HepG2 (cell line): ENCODE results near the gene CYBC1. TPM values are rescaled to one million over a fixed set of nuclear protein-coding genes. Genes with fewer than 3 reads are reported as not detected.

ENCODE experiments used
- ARID3A ChIP-seq: IDR thresholded peaks from 2 replicates; pipeline ENCODE4 v1.6.1; 2012; ENCODE audit warnings: low read depth, low read length, improper control_type of control experiment
- BRF2 ChIP-seq: sonication (generic); formaldehyde crosslinking; IDR thresholded peaks from 2 replicates; pipeline ENCODE4 v1.8.1; 2022; ENCODE audit warnings: mild to moderate bottlenecking, missing genetic modification reagents
- EEA1 ChIP-seq: sonication (generic); formaldehyde crosslinking; IDR thresholded peaks from 2 replicates; pipeline ENCODE4 v1.5.1; 2020; ENCODE audit warnings: mild to moderate bottlenecking, missing genetic modification reagents, borderline replicate concordance
- FOSL2 ChIP-seq: sonication (generic); formaldehyde crosslinking; IDR thresholded peaks from 2 replicates; pipeline ENCODE4 v1.4.0; 2020; ENCODE audit warnings: missing genetic modification reagents
- MTA3 ChIP-seq: sonication (generic); formaldehyde crosslinking; IDR thresholded peaks from 2 replicates; pipeline ENCODE4 v1.4.0; 2020; ENCODE audit warnings: missing genetic modification reagents
- MTF2 ChIP-seq: sonication (generic); formaldehyde crosslinking; IDR thresholded peaks from 2 replicates; pipeline ENCODE4 v1.5.0; 2020; ENCODE audit warnings: missing genetic modification reagents, borderline replicate concordance
- PHB2 ChIP-seq: fragments of 450-650 bp; IDR thresholded peaks from 2 replicates; pipeline ENCODE4 v1.6.1; 2018; ENCODE audit not compliant: partially characterized antibody
- PRDM4 ChIP-seq: sonication (generic); formaldehyde crosslinking; IDR thresholded peaks from 2 replicates; pipeline ENCODE4 v1.9.0; 2021; ENCODE audit warnings: missing genetic modification reagents, borderline replicate concordance
- RFX5 ChIP-seq: IDR thresholded peaks from 2 replicates; pipeline ENCODE4 v1.6.1; 2011; ENCODE audit warnings: low read depth, low read length, improper control_type of control experiment
- SYNCRIP ChIP-seq: fragments of 200-400 bp; formaldehyde crosslinking; IDR thresholded peaks from 2 replicates; pipeline ENCODE4 v1.6.1; 2018; ENCODE audit warnings: mild to moderate bottlenecking, low read depth, low read length; ENCODE audit not compliant: insufficient read depth
- TCF7L2 ChIP-seq: IDR thresholded peaks from 2 replicates; pipeline ENCODE4 v1.6.1; 2011; ENCODE audit warnings: mild to moderate bottlenecking, low read depth, low read length, moderate library complexity
- UBTF ChIP-seq: sonication (generic); formaldehyde crosslinking; IDR thresholded peaks from 2 replicates; pipeline ENCODE4 v1.4.0; 2020; ENCODE audit warnings: mild to moderate bottlenecking, missing genetic modification reagents
- ZBTB44 ChIP-seq: sonication (generic); formaldehyde crosslinking; IDR thresholded peaks from 2 replicates; pipeline ENCODE4 v1.4.0; 2020; ENCODE audit warnings: missing genetic modification reagents
- ZMYM3 ChIP-seq: sonication (generic); formaldehyde crosslinking; IDR thresholded peaks from 2 replicates; pipeline ENCODE4 v1.5.1; 2020; ENCODE audit warnings: mild to moderate bottlenecking, missing genetic modification reagents
- ZNF124 ChIP-seq: sonication (generic); formaldehyde crosslinking; IDR thresholded peaks from 2 replicates; pipeline ENCODE4 v1.4.0; 2020; ENCODE audit warnings: missing genetic modification reagents
- ZNF546 ChIP-seq: sonication (generic); formaldehyde crosslinking; conservative IDR thresholded peaks from 2 replicates; pipeline ENCODE4 v1.8.1; 2023; ENCODE audit warnings: mild to moderate bottlenecking, missing genetic modification reagents
- ZNF607 ChIP-seq: sonication (generic); formaldehyde crosslinking; IDR thresholded peaks from 2 replicates; pipeline ENCODE4 v1.5.1; 2020; ENCODE audit warnings: missing genetic modification reagents, mild to moderate bottlenecking, borderline replicate concordance
- ZNF639 ChIP-seq: conservative IDR thresholded peaks from 2 replicates; pipeline ENCODE4 v1.6.1; 2018; ENCODE audit warnings: missing genetic modification reagents
- polyA plus RNA-seq, 8 experiments: library from polyadenylated mRNA; depleted of rRNA in 3 of 8; stranded (reverse) in 7 of 8; unstranded in 1 of 8; fragments of >200 nt; fragmentation: Illumina TruSeq in 4 of 8; extraction: Trizol in 4 of 8; gene quantifications; 2 replicates each; pipeline versions ENCODE4 v1.2.1 to v1.2.3, GENCODE V29; 2011 to 2016; ENCODE audit warnings: low read depth in 4 of 8, missing spikeins in 1 of 8, mixed read lengths in 1 of 8; ENCODE audit not compliant: insufficient read depth in 1 of 8
- total RNA-seq, 5 experiments: library from RNA; depleted of rRNA; stranded (reverse); fragments of >200 nt; fragmentation: Illumina TruSeq; extraction: Trizol; gene quantifications; 2 replicates each; pipeline ENCODE4 v1.2.3, GENCODE V29; 2016; ENCODE audit warnings: low read depth in 1 of 5

The CYBC1 gene
- total and polyA plus RNA-seq, 2 of the 13 experiments (the other 11 are each of a cell fraction or from before 2014, with no cell fraction given) = 43.4 to 44.1 TPM

GRCh38 chr17:82458179-82458884 is 7.8 kb upstream of the CYBC1 start, which contains the start of gene NARF (continued):
- TF ChIP-seq ZNF639 = peak; percentile 98
- TF ChIP-seq MTF2 = no peak
- no peak for TF ChIP-seq MTA3 (CRISPR knock-in tag)
- TF ChIP-seq BRF2 = peak; percentile 89
- no peak; the same call in 1 of the 2 replicates for TF ChIP-seq ZNF124 (CRISPR knock-in tag)
- no peak for TF ChIP-seq PRDM4 (CRISPR knock-in tag)
- peak; percentile 4; the same call in 1 of the 2 replicates for TF ChIP-seq ZMYM3 (CRISPR knock-in tag)
- peak; percentile 42; the same call in 1 of the 2 replicates for TF ChIP-seq ZBTB44 (CRISPR knock-in tag)
- no peak for TF ChIP-seq EEA1 (CRISPR knock-in tag)
- no peak for TF ChIP-seq PHB2
- TF ChIP-seq FOSL2 = no peak
- no peak for TF ChIP-seq RFX5
- TF ChIP-seq TCF7L2 = no peak
- no peak for TF ChIP-seq ARID3A
- TF ChIP-seq UBTF (CRISPR knock-in tag) = peak; percentile 84
- peak; percentile 80; the same call in 1 of the 2 replicates for TF ChIP-seq ZNF607 (CRISPR knock-in tag)
- TF ChIP-seq SYNCRIP = no peak
- peak; percentile 97 for TF ChIP-seq ZNF546 (CRISPR knock-in tag)
